Memory B cell (primary cell): Measurements from ENCODE around the gene RAD51C.

Experiments
- ATAC-seq: fragments of 150-1000 bp; cut with Tn5 transposase; 2 replicates; pipeline ENCODE4 v1.10.0; 2021; ENCODE audit warnings: low read depth, mild to moderate bottlenecking, moderate library complexity
- DNase-seq, 2 donors: peaks; one replicate each; pipeline ENCODE4 v3.0.0; 2022; ENCODE audit warnings: low spot score in 2 of 2
- H3K27ac Mint-ChIP-seq: one replicate; pipeline ENCODE4 v1.8.0; 2022; ENCODE audit warnings: mild to moderate bottlenecking, moderate library complexity, mixed read lengths
- H3K27me3 Mint-ChIP-seq: one replicate; pipeline ENCODE4 v1.8.0; 2022; ENCODE audit warnings: mixed read lengths
- H3K36me3 Mint-ChIP-seq: one replicate; pipeline ENCODE4 v1.8.0; 2022; ENCODE audit warnings: mild to moderate bottlenecking, mixed read lengths
- H3K4me1 Mint-ChIP-seq: one replicate; pipeline ENCODE4 v1.8.0; 2022; ENCODE audit warnings: mixed read lengths
- H3K4me3 Mint-ChIP-seq: one replicate; pipeline ENCODE4 v1.8.0; 2022; ENCODE audit warnings: mild to moderate bottlenecking, moderate library complexity, mixed read lengths
- H3K9me3 Mint-ChIP-seq: one replicate; pipeline ENCODE4 v1.8.0; 2022; ENCODE audit warnings: mixed read lengths

RAD51C gene

DNA sequence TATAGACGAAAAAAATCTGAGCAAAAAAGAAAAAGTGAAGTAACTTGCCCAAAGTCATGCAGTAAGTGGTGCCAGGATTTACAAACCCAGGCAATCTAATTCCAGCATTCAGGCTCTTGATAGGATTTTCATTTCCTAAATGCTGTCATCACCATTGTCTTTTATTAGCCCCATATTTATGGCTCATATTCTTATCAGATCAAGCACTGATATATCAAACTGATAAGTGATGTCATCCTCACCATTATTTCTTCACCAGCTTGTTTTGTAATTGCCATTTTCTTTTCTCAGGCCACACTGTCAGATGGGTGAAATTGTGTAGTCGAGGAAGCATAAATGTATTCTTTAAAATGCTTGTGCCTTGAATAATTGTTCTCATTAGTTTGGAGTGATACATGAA lies 1.3 kb downstream of the RAD51C start:
- ATAC-seq (no peak), DNase-seq (no peak)
- Mint-ChIP-seq H3K9me3 (no peaks in the 10 kb centered on the region), H3K27me3 (no peaks in the 10 kb centered on the region), H3K36me3 (peaks cover 8% of the 10 kb centered on the region), H3K4me1 (peaks cover 17% of the 10 kb centered on the region), H3K27ac (no peak overlapping the region), H3K4me3 (peak overlapping the region; percentile 94)

- ATAC-seq (no peak), DNase-seq (no peak)
- Mint-ChIP-seq H3K27me3 (no peaks in the 10 kb centered on the region), H3K4me3 (no peak overlapping the region), H3K36me3 (peaks cover 8% of the 10 kb centered on the region), H3K9me3 (no peaks in the 10 kb centered on the region), H3K4me1 (peaks cover 17% of the 10 kb centered on the region), H3K27ac (no peak overlapping the region)
Measured at GRCh38 chr17:58694302-58694701, 1.9 kb downstream of the RAD51C start.

DNA sequence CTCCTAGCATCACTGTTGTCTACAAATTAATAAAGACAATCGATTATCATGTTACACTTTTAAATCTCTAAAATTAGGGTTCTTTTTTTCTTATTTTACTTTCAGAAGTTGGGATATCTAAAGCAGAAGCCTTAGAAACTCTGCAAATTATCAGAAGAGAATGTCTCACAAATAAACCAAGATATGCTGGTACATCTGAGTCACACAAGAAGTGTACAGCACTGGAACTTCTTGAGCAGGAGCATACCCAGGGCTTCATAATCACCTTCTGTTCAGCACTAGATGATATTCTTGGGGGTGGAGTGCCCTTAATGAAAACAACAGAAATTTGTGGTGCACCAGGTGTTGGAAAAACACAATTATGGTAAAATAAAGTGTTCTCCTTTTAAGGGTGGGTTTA lies 2.4 kb downstream of the RAD51C start:
- Mint-ChIP-seq H3K27ac (no peak overlapping the region), H3K27me3 (no peaks in the 10 kb centered on the region), H3K9me3 (no peaks in the 10 kb centered on the region), H3K4me1 (peaks cover 17% of the 10 kb centered on the region), H3K4me3 (no peak overlapping the region), H3K36me3 (peaks cover 11% of the 10 kb centered on the region)
- ATAC-seq = no peak
- DNase-seq = no peak

- H3K27me3 Mint-ChIP-seq = no peaks in the 10 kb centered on the region
Measured at GRCh38 chr17:58699771-58700170, 7.4 kb downstream of the RAD51C start.

DNA sequence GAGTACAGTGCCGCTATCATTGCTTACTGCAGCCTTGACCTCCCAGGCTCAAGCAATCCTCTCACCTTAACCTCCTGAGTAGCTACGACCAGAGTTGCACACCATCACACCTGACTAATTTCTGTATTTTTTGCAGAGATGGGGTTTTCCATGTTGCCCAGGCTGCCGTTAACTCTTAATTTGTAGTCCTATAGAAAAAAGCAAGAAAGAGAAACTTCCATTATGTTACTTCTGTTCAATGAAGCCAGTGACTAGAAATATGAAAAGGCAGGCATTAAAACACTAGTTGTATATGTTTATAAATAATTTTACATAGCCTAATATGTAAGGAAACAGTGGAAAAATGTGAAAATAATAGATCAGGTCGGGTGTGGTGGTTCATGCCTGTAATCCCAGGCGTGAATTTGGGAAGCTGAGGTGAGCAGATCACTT lies 9.7 kb downstream of the RAD51C start:
- Mint-ChIP-seq H3K9me3 (no peaks in the 10 kb centered on the region), H3K27ac (no peak overlapping the region)
- DNase-seq = no peak

More at GRCh38 chr17:58699771-58700170, 7.4 kb downstream of the RAD51C start:
- ATAC-seq = no peak
- Mint-ChIP-seq H3K36me3 (peaks cover 17% of the 10 kb centered on the region), H3K27ac (no peak overlapping the region), H3K4me1 (peaks cover 4% of the 10 kb centered on the region), H3K4me3 (no peak overlapping the region), H3K9me3 (no peaks in the 10 kb centered on the region)
- no peak for DNase-seq

DNA sequence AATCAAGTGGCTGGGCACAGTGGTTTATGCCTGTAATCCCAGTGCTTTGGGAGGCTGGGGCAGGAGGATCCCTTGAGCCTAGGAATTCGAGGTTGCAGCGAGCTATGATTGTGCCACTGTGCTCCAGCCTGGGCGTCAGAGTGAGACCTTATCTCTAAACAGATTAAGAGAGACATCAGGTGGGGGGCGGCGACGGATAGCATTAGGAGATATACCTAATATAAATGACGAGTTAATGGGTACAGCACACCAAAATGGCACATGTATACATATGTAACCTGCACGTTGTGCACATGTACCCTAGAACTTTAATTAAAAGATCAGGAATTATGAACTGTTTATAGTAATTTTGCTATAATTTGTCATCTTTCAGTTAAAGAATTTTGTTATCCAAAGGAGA lies 10.3 kb downstream of the RAD51C start:
- DNase-seq (no peak), ATAC-seq (no peak)
- H3K27ac Mint-ChIP-seq = no peak overlapping the region
- peaks cover 20% of the 10 kb centered on the region for H3K36me3 Mint-ChIP-seq
- no peaks in the 10 kb centered on the region for H3K27me3 Mint-ChIP-seq
- no peaks in the 10 kb centered on the region for H3K9me3 Mint-ChIP-seq
- H3K4me3 Mint-ChIP-seq = no peak overlapping the region
- H3K4me1 Mint-ChIP-seq = peaks cover 8% of the 10 kb centered on the region

More for the DNA sequence above, 9.7 kb downstream of the RAD51C start:
- peaks cover 20% of the 10 kb centered on the region for H3K36me3 Mint-ChIP-seq
- peaks cover 8% of the 10 kb centered on the region for H3K4me1 Mint-ChIP-seq
- H3K27me3 Mint-ChIP-seq = no peaks in the 10 kb centered on the region
- ATAC-seq = no peak
- no peak overlapping the region for H3K4me3 Mint-ChIP-seq

DNA sequence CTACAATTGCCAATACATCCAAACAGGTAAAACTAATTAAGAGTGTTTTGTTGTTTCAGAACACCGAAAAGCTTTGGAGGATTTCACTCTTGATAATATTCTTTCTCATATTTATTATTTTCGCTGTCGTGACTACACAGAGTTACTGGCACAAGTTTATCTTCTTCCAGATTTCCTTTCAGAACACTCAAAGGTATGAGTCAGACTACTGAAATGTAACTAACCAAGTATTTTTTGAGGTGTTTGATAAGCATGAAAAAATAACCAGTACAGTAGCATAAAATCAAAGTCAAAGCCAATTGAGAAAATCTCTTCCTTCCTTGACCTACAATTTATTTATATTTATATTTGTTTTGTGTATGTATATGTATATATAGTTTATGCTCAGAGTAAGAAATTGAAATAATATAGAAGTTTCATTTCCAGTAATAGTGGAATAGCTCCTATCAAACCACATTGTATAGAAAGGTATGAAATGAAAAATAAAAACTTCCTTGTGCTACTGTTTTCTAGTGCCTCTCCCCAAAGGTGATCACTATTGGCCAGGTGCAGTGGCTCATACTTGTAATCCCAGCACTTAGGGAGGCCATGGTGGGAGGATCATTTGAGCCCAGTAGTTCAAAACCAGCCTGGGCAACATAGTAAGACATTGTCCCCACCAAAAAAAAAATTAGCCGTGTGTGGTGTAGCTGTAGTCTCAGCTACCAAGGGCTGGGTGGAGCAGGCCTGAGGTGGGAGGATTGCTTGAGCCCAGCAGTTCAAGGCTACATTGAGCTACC lies 10.9 kb downstream of the RAD51C start:
- Mint-ChIP-seq H3K9me3 (no peaks in the 10 kb centered on the region), H3K27me3 (no peaks in the 10 kb centered on the region), H3K36me3 (peaks cover 20% of the 10 kb centered on the region), H3K4me3 (no peak overlapping the region), H3K4me1 (peaks cover 8% of the 10 kb centered on the region), H3K27ac (no peak overlapping the region)
- ATAC-seq (no peak), DNase-seq (no peak)

- H3K4me3 Mint-ChIP-seq = no peak overlapping the region
- peaks cover 20% of the 10 kb centered on the region for H3K36me3 Mint-ChIP-seq
- no peaks in the 10 kb centered on the region for H3K9me3 Mint-ChIP-seq
- no peak for DNase-seq
- H3K27me3 Mint-ChIP-seq = no peaks in the 10 kb centered on the region
- no peak for ATAC-seq
- no peak overlapping the region for H3K27ac Mint-ChIP-seq
- peaks cover 8% of the 10 kb centered on the region for H3K4me1 Mint-ChIP-seq
Measured at GRCh38 chr17:58703916-58704286, 11.5 kb downstream of the RAD51C start.

GRCh38 chr17:58706351-58707140 lies 14.1 kb downstream of the RAD51C start:
- Mint-ChIP-seq H3K27ac (peak overlapping the region; percentile 17), H3K27me3 (no peaks in the 10 kb centered on the region), H3K9me3 (no peaks in the 10 kb centered on the region), H3K36me3 (peaks cover 21% of the 10 kb centered on the region), H3K4me1 (peaks cover 10% of the 10 kb centered on the region), H3K4me3 (no peak overlapping the region)
- no peak for ATAC-seq
- no peak for DNase-seq

DNA sequence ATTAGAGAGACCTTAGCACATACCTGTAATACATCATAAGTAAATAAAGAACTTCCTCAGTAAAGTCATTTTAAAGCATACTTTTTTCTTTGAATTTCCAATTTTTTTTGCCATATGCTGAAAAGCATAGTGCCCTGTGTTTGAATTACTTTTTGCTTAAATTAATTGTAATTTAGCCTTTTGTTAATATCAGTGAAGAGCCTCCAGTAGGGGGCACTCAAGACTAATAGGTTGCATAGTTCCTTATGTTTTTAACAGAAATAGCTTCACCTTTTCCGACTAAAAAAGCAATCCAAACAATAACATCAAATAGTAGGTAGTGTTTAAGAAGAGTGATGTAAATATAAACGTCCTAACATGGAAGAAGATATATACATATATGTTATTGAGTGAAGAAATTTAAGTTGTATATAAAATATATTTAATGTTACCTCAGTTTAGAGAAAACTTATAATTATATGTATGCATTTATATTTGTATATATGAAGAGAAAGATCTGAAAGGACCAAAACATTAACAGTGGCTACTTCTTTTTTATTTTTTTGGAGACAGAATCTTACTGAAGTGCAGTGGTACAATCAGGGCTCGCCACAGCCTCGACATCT lies 18.6 kb downstream of the RAD51C start:
- peak; percentile 43 for ATAC-seq

DNA sequence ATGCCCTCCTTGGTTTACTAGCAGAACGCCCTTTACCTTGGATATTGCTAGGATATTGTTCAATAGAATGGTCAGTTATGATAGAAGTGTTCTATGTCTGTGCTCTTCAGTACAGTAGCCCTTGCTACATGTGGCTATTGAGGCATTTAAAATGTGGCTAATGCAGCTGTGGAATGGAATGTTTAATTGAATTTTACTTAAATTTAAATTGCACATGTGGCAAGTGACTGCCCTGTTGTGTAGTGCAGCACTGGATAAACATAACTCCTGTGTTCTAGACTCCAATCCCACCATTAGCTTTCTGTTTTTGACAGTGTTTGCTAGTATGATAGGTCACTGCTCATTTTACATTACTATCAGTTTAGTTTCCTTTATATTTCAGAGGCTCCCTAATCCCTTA lies 29.9 kb downstream of the RAD51C start:
- no peak for ATAC-seq
- Mint-ChIP-seq H3K4me3 (no peak overlapping the region), H3K4me1 (no peaks in the 10 kb centered on the region), H3K36me3 (peaks cover 11% of the 10 kb centered on the region), H3K27me3 (no peaks in the 10 kb centered on the region), H3K9me3 (no peaks in the 10 kb centered on the region), H3K27ac (no peak overlapping the region)
- no peak for DNase-seq

More for the DNA sequence above, 18.6 kb downstream of the RAD51C start:
- H3K27ac Mint-ChIP-seq = no peak overlapping the region
- peak; percentile 29 to 48 for DNase-seq
- H3K9me3 Mint-ChIP-seq = no peaks in the 10 kb centered on the region
- peaks cover 10% of the 10 kb centered on the region for H3K4me1 Mint-ChIP-seq
- no peaks in the 10 kb centered on the region for H3K27me3 Mint-ChIP-seq
- H3K4me3 Mint-ChIP-seq = no peak overlapping the region
- H3K36me3 Mint-ChIP-seq = peaks cover 16% of the 10 kb centered on the region

GRCh38 chr17:58722696-58723095 lies 30.3 kb downstream of the RAD51C start:
- no peaks in the 10 kb centered on the region for H3K9me3 Mint-ChIP-seq
- H3K27ac Mint-ChIP-seq = no peak overlapping the region
- H3K36me3 Mint-ChIP-seq = peaks cover 11% of the 10 kb centered on the region
- H3K4me3 Mint-ChIP-seq = no peak overlapping the region
- DNase-seq = no peak
- no peaks in the 10 kb centered on the region for H3K27me3 Mint-ChIP-seq
- no peaks in the 10 kb centered on the region for H3K4me1 Mint-ChIP-seq
- no peak for ATAC-seq

DNA sequence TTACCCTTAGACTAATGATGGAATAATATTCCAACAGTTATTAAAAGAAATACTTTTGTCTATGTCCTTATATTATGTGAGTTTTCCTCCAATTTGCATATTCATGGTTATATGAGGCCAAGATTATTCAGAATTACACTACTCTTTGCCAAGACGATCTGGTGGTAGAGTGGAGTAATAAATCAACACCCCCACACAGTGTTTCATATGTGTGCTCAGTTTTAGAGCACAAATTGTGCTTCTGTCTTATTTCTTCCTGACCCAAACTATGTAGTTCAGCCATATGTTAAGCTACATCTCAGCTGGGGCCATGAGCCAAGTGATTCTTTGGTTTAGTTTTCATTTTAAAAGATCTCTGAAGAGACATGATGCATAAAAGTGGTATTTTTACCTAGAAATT lies 36.4 kb downstream of the RAD51C start:
- no peak overlapping the region for H3K4me3 Mint-ChIP-seq
- H3K27ac Mint-ChIP-seq = no peak overlapping the region
- H3K9me3 Mint-ChIP-seq = no peaks in the 10 kb centered on the region
- H3K4me1 Mint-ChIP-seq = no peaks in the 10 kb centered on the region
- ATAC-seq (no peak), DNase-seq (no peak)
- no peaks in the 10 kb centered on the region for H3K27me3 Mint-ChIP-seq
- H3K36me3 Mint-ChIP-seq = peaks cover 13% of the 10 kb centered on the region

DNA sequence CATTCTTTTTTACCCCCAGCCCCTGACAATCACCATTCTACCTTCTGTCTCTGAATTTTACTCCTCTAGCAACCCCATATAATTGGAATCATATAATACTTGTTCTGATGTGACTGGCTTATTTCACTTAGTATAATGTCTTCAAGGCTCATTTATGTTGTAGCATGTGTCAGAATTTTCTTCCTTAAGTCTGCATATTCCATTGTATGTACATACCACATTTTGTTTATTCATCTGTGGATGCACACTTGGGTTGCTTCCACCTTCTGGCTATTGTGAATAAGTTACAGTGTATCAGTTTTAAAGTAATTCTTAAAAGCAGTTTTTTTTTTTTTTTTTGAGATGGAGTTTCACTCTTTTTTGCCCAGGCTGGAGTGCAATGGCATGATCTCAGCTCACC lies 38.5 kb downstream of the RAD51C start:
- no peak overlapping the region for H3K27ac Mint-ChIP-seq
- ATAC-seq (no peak), DNase-seq (no peak)
- H3K4me3 Mint-ChIP-seq = no peak overlapping the region
- peaks cover 9% of the 10 kb centered on the region for H3K36me3 Mint-ChIP-seq
- no peaks in the 10 kb centered on the region for H3K27me3 Mint-ChIP-seq
- H3K4me1 Mint-ChIP-seq = no peaks in the 10 kb centered on the region
- H3K9me3 Mint-ChIP-seq = no peaks in the 10 kb centered on the region
